Measurements from ENCODE around the gene CA5A. TPM values are rescaled to one million over a fixed set of nuclear protein-coding genes. Genes with fewer than 3 reads are reported as not detected.
A peak's percentile ranks its signal among the peaks of the same experiment; 100 is the strongest.

Gene CA5A
- total RNA-seq, 1 experiment from 2014 or later = 1.7 TPM

GRCh38 chr16:87955302-87956097 lies 19.2 kb upstream of the CA5A start:
- TF ChIP-seq CTCF (IDR thresholded peaks at IDR 0.05; ENCODE audit: insufficient read depth in 1 of 2, low read depth in 1 of 2, low read length in 1 of 2, severe bottlenecking in 1 of 2, unreplicated experiment in 1 of 2) = no peak
- CTCF ChIA-PET = no interaction called here
- DNase-seq = no peak
- Mint-ChIP-seq H3K27me3 (ENCODE audit: insufficient read depth, unreplicated experiment) (no peaks in the 10 kb centered on the region), H3K9me3 (ENCODE audit: unreplicated experiment) (no peaks in the 10 kb centered on the region), H3K4me3 (ENCODE audit: unreplicated experiment) (no peak overlapping the region), H3K36me3 (ENCODE audit: insufficient read depth, unreplicated experiment) (peaks cover 34% of the 10 kb centered on the region), H3K27ac (ENCODE audit: unreplicated experiment) (no peak overlapping the region), H3K4me1 (ENCODE audit: low read depth, unreplicated experiment) (peaks cover 17% of the 10 kb centered on the region)
- no peaks in the 10 kb centered on the region for H3K9me3 ChIP-seq
- intact Hi-C loops (cut with micrococcal nuclease; ENCODE audit: unreplicated experiment) = no loop called here
- POLR2A ChIA-PET = no interaction called here
- H3K4me1 ChIP-seq = peaks cover 6% of the 10 kb centered on the region; the same call in 1 of the 2 replicates
- no peaks in the 10 kb centered on the region for H3K27me3 ChIP-seq (replicated peaks; ENCODE audit: control insufficient read depth, insufficient read depth, low read length)
- no TSS peak for BruUV-seq (replicated peaks)
- no peaks in the 10 kb centered on the region; the same call in 1 of the 2 replicates for H3K36me3 ChIP-seq (ENCODE audit: control insufficient read depth, insufficient read depth, low read length)
- H3K4me3 ChIP-seq (ENCODE audit: low read depth, low read length) = no peak overlapping the region

- H3K36me3 Mint-ChIP-seq (ENCODE audit: insufficient read depth, unreplicated experiment) = peaks cover 38% of the 10 kb centered on the region
Measured at GRCh38 chr16:87954826-87955225, 18.5 kb upstream of the CA5A start.

GRCh38 chr16:87954361-87954760 lies 18.0 kb upstream of the CA5A start:
- Mint-ChIP-seq H3K27ac (ENCODE audit: unreplicated experiment) (no peak overlapping the region), H3K36me3 (ENCODE audit: insufficient read depth, unreplicated experiment) (peaks cover 38% of the 10 kb centered on the region), H3K27me3 (ENCODE audit: insufficient read depth, unreplicated experiment) (no peaks in the 10 kb centered on the region), H3K4me3 (ENCODE audit: unreplicated experiment) (peak overlapping the region; percentile 93), H3K9me3 (ENCODE audit: unreplicated experiment) (no peaks in the 10 kb centered on the region), H3K4me1 (ENCODE audit: low read depth, unreplicated experiment) (peaks cover 17% of the 10 kb centered on the region)
- BruUV-seq (replicated peaks) = no TSS peak
- CTCF ChIA-PET = no interaction called here
- no peak overlapping the region for H3K4me3 ChIP-seq (ENCODE audit: low read depth, low read length)
- no peaks in the 10 kb centered on the region; the same call in 1 of the 2 replicates for H3K36me3 ChIP-seq (ENCODE audit: control insufficient read depth, insufficient read depth, low read length)
- no peaks in the 10 kb centered on the region for H3K27me3 ChIP-seq (replicated peaks; ENCODE audit: control insufficient read depth, insufficient read depth, low read length)
- POLR2A ChIA-PET = no interaction called here
- DNase-seq = no peak
- intact Hi-C loops (cut with micrococcal nuclease; ENCODE audit: unreplicated experiment) = loop anchor here (5.0 kb wide), 1 partner anchor 572 kb away; the partner anchor contains the start of gene FBXO31
- TF ChIP-seq CTCF (IDR thresholded peaks at IDR 0.05; ENCODE audit: insufficient read depth in 1 of 2, low read depth in 1 of 2, low read length in 1 of 2, severe bottlenecking in 1 of 2, unreplicated experiment in 1 of 2) = no peak
- H3K4me1 ChIP-seq = peaks cover 9% of the 10 kb centered on the region
- no peaks in the 10 kb centered on the region for H3K9me3 ChIP-seq

More at GRCh38 chr16:87954826-87955225, 18.5 kb upstream of the CA5A start:
- no peaks in the 10 kb centered on the region for H3K9me3 Mint-ChIP-seq (ENCODE audit: unreplicated experiment)
- H3K36me3 ChIP-seq (ENCODE audit: control insufficient read depth, insufficient read depth, low read length) = no peaks in the 10 kb centered on the region; the same call in 1 of the 2 replicates
- intact Hi-C loops (cut with micrococcal nuclease; ENCODE audit: unreplicated experiment) = loop anchor here (5.0 kb wide), 1 partner anchor 573 kb away; the partner anchor contains the start of gene FBXO31
- H3K9me3 ChIP-seq = no peaks in the 10 kb centered on the region
- H3K27me3 Mint-ChIP-seq (ENCODE audit: insufficient read depth, unreplicated experiment) = no peaks in the 10 kb centered on the region
- peaks cover 17% of the 10 kb centered on the region for H3K4me1 Mint-ChIP-seq (ENCODE audit: low read depth, unreplicated experiment)
- H3K4me1 ChIP-seq = peaks cover 6% of the 10 kb centered on the region; the same call in 1 of the 2 replicates
- no peak for DNase-seq
- no peaks in the 10 kb centered on the region for H3K27me3 ChIP-seq (replicated peaks; ENCODE audit: control insufficient read depth, insufficient read depth, low read length)
- BruUV-seq (replicated peaks) = no TSS peak
- H3K27ac Mint-ChIP-seq (ENCODE audit: unreplicated experiment) = no peak overlapping the region
- no peak for TF ChIP-seq CTCF (IDR thresholded peaks at IDR 0.05; ENCODE audit: insufficient read depth in 1 of 2, low read depth in 1 of 2, low read length in 1 of 2, severe bottlenecking in 1 of 2, unreplicated experiment in 1 of 2)
- H3K4me3 ChIP-seq (ENCODE audit: low read depth, low read length) = no peak overlapping the region
- POLR2A ChIA-PET = no interaction called here
- CTCF ChIA-PET = no interaction called here
- H3K4me3 Mint-ChIP-seq (ENCODE audit: unreplicated experiment) = no peak overlapping the region
